ENCODE results near the gene EEIG1. TPM values are rescaled to one million over a fixed set of nuclear protein-coding genes. Genes with fewer than 3 reads are reported as not detected.
A peak's percentile ranks its signal among the peaks of the same experiment; 100 is the strongest.

Gene EEIG1
- total and polyA plus RNA-seq, 12 donors: 6.7 to 33.5 (median 23.5) TPM

GRCh38 chr9:127977009-127977883, 3.5 kb downstream of the EEIG1 start:
- peak in 1 of 2 donors; percentile 4 for DNase-seq
- WGBS, 2 donors: 74 to 81% methylated on average over 7 of the region's 7 CpGs
- H3K4me3 ChIP-seq: peak overlapping the region in 7 of 10 donors; percentile 71 to 97 (median 81)

GRCh38 chr9:127976498-127976897, 4.3 kb downstream of the EEIG1 start:
- Histone ChIP-seq H3K27ac (peak overlapping the region in 3 of 10 donors; percentile 75 to 93 (median 80)), H3K27me3 (peaks cover 0 to 7% (median 0%) of the 10 kb centered on the region in 7 donors), H3K4me1 (peaks cover 52 to 91% (median 87%) of the 10 kb centered on the region in 9 donors), H3K4me3 (peak overlapping the region in 2 of 10 donors; percentile 81 to 82), H3K36me3 (no peaks in the 10 kb centered on the region), H3K9me3 (no peaks in the 10 kb centered on the region)
- no peak for ATAC-seq
- TF ChIP-seq CTCF (IDR thresholded peaks at IDR 0.05): no peak
- WGBS, 2 donors: 70 to 72% methylated on average over 6 of the region's 6 CpGs
- intact Hi-C loops (cut with DNase I): no loop called here
- no peak for DNase-seq

More at GRCh38 chr9:127977009-127977883, 3.5 kb downstream of the EEIG1 start:
- peaks cover 46 to 90% (median 84%) of the 10 kb centered on the region in 9 donors for H3K4me1 ChIP-seq
- H3K9me3 ChIP-seq: no peaks in the 10 kb centered on the region
- H3K27ac ChIP-seq: peak overlapping the region in 9 of 10 donors; percentile 35 to 93 (median 81)
- no peak for ATAC-seq
- H3K36me3 ChIP-seq: no peaks in the 10 kb centered on the region
- no peak for TF ChIP-seq CTCF (IDR thresholded peaks at IDR 0.05)
- intact Hi-C loops (cut with DNase I): no loop called here
- peaks cover 0 to 7% (median 0%) of the 10 kb centered on the region in 7 donors for H3K27me3 ChIP-seq

GRCh38 chr9:127975376-127976315, 5.1 kb downstream of the EEIG1 start:
- ATAC-seq: no peak
- no peaks in the 10 kb centered on the region for H3K36me3 ChIP-seq
- intact Hi-C loops (cut with DNase I): no loop called here
- H3K4me3 ChIP-seq: peak overlapping the region in 1 of 10 donors; percentile 81
- peaks cover 55 to 96% (median 91%) of the 10 kb centered on the region in 9 donors for H3K4me1 ChIP-seq
- H3K9me3 ChIP-seq: no peaks in the 10 kb centered on the region
- peaks cover 0 to 7% (median 0%) of the 10 kb centered on the region in 7 donors for H3K27me3 ChIP-seq
- peak overlapping the region in 8 of 10 donors; percentile 28 to 93 (median 78) for H3K27ac ChIP-seq
- no peak for TF ChIP-seq CTCF (IDR thresholded peaks at IDR 0.05)
- WGBS, 2 donors: 71 to 74% methylated on average over 10 of the region's 10 CpGs
- DNase-seq: peak in 1 of 2 donors; percentile 17

Measured in heart right ventricle (tissue), 16 donors.